ENCODE results near the gene UGT1A7. TPM values are rescaled to one million over a fixed set of nuclear protein-coding genes. Genes with fewer than 3 reads are reported as not detected.
A peak's percentile ranks its signal among the peaks of the same experiment; 100 is the strongest.

UGT1A7 gene
- total RNA-seq, 1 experiment from 2014 or later = not detected

GRCh38 chr2:233798335-233799086, 116.8 kb downstream of the UGT1A7 start:
- DNase-seq (ENCODE audit: low spot score) = no peak

GRCh38 chr2:233799087-233799665, 117.5 kb downstream of the UGT1A7 start:
- no peak for DNase-seq (ENCODE audit: low spot score)

DNA sequence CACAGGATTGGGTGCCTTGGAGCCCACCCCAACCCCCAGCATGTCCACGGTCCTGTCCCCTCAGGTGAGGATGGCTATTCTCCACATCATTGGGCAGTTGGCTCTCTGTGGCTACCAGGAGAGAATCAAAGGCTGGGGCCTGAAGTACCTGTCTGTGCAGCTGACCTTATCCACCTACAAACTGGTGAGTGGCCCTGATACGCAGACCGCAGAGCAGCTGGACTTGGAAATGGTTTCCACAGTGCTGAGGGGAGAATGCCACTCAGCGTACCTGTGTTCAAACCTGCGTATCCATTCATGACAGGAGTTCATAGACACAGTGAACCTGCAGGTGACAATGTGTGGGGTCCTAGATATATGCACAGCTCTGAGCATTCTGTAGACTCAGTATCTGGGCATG, 118.0 kb downstream of the UGT1A7 start:
- no peak for DNase-seq (ENCODE audit: low spot score)

- no peak for DNase-seq (ENCODE audit: low spot score)
These were observed 118.5 kb downstream of the UGT1A7 start for GRCh38 chr2:233800208-233800607.

DNA sequence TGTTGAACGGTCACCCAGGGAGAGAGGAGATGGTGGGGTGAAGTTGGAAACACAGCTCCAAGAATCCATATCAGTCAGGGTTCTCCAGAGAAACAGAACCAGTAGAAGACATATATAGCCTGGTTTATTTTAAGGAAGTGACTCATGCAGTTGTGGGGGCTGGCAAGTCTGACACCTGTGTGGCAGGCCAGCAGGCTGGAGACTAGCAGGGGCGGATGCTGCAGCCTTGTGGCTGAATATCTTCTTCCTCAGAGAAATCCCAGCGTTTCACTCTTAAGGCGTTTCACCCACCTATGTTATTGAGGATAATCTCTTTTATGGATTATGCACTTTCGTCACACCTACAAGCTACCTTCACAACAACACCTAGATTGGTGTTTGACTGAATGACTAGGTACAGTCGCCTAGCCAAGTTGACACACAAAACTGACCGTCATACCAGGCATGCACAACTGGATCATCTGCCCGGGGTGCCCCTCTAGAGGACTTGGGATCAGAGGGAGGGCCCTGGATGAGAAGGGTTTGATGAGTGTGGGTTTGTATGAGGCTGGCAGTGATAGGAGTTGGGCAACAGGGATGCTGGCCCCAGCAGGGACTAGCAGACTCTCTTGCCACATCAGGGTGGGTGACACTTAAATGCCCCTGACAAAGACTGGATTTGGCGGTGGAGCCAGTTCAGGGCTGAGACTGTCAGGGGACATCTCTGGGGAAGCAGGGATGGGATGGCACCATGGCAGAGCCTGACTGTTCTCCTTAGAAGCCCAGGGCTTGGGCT, 119.8 kb downstream of the UGT1A7 start:
- peak; percentile 67 for DNase-seq (ENCODE audit: low spot score)

GRCh38 chr2:233802132-233802815, 120.6 kb downstream of the UGT1A7 start:
- no peak for DNase-seq (ENCODE audit: low spot score)

DNA sequence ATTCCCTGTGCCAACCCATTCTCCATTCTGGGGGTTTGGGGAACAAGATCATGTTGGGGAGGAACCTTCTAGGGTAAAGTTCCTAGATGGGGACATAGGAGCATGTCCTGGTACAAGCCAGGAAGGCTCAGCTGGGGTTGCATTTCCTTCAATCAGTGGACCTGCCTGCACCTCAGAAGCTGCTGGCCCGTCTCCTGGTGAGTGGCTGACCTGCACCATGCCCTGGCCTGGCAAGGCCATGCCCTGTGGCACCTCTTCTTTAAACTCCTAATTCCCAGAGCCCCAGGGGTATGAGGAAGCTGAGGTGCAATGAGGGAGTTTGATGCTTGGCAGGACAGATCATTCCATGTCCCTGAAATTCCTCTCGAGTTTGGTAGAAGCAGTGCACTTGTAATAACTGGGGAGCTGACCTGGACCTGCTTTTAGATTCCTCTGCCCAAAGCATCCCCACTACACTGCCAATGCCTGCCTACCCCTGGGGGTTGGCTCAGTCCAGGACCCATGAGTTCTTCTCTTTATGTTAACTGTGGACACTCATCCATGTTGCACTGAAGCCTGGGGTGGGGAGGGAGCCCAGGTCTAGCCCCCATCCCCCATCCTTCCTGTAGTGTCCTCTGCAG, 121.7 kb downstream of the UGT1A7 start:
- no peak for DNase-seq (ENCODE audit: low spot score)

DNA sequence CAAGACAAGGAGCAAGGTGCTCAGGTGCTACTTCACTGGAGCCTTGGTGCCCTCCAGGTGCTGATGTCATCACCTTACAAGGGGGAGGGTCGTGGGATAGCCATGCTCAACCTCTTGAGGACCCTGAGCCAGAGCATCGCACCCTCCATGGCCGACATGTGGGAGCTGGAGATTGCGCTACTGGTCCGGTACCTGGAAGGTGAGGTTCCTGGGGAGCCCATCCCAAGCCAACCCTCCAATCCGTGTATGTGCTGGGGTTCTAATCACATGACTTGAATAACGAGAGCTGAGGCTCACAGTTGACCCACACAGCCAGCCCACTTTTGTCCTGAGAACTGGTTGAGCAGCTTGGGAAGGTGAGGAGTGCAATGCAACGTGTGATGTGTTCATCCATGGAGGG, 122.3 kb downstream of the UGT1A7 start:
- DNase-seq (ENCODE audit: low spot score) = no peak

DNA sequence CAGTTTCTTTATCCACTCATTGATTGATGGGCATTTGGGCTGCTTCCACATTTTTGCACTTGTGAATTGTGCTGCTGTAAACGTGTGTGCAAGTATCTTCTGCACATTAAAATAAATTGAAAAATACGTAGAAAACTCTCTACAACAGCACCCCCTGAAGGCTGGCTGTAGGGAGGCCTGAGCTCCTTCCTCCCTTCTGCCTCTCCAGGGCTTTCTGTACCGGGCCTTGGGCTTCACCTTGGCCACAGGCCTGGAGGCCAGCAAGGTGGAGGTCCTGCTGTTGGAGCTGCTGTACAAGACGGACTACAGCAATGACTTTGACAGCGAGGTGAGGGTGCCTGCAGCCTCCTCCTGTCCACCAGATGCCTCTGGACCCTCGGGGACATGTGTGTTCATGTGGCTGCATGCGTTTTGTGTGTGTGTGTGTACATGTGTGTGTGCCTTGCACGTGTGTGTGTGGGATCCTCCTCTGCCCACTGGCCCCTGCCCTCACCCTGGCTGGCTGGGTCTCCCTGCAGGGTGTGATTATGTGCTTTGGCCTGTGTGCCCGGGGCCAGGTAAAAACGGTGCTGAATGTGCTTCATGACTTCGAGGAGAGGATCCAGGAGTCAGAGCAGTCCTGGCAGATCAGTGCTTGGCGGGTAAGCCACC, 125.6 kb downstream of the UGT1A7 start:
- no peak for DNase-seq (ENCODE audit: low spot score)

DNA sequence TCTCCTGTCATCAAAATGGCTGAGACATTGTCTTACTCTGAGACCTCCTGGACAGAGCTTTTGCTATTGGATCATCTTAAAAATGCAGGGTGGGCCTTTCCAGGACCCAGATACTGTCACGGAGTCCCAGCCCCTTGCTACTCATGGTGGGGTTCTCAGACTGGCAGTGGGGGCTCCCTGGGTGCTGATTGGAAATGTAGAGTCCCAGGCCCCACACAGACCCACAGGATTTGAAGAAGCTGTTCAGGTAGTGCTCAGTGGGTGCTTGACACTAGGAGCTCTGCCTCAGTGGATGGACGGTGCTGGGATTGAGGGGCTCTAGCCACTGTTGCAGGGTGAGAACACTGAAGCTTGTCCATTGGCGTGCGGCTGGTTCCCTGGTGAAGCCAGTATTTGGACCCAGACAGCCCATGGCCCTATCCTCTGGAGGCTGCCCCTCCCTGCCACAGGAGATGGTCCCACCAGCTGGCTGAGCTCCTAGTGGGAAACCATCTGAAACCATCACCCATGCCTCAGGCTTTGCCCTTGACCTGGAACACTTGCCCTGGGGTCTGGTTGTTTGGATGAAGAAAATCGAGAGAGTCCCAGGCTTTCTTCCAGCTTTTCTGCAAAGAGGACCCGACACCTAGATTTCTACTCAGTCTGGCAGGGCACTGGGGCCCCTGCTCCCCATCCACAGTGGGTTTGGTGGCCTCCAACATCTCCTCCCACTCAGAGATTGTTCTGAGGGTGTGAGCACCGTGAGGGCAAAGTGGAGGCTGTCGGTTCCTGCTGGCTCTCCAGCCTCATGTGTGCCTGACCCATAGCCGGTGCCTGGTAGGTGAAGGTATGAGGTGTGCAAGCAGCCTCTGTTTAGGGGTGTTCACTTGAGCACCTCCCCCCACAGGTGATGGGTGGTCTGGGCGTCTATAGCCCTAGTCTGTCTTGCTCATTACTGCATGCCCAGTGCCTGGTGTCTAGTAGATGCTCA, 126.5 kb downstream of the UGT1A7 start:
- DNase-seq (ENCODE audit: low spot score) = no peak

- DNase-seq (ENCODE audit: low spot score) = no peak
These were observed 128.7 kb downstream of the UGT1A7 start for GRCh38 chr2:233810385-233810784.

DNA sequence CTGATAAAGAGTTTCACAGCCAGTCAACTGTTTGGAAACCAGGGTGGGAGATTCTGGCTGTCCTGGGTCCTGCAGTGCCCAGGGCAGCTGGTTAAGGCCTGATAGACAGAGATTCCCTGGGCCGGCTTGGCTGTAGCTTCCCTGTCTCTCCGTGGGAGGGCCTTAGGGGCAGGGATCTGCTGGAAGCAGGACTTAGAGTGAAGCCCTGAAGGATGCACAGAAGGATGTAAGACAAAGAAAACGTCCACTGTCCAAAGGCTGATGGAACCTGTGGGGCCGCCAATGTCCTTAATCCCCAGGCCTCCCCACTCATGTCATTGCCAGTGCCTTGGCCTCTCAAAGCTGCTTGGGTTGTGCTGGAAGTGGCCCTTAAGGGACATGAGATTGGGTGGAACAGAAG, 129.4 kb downstream of the UGT1A7 start:
- no peak for DNase-seq (ENCODE audit: low spot score)

DNA sequence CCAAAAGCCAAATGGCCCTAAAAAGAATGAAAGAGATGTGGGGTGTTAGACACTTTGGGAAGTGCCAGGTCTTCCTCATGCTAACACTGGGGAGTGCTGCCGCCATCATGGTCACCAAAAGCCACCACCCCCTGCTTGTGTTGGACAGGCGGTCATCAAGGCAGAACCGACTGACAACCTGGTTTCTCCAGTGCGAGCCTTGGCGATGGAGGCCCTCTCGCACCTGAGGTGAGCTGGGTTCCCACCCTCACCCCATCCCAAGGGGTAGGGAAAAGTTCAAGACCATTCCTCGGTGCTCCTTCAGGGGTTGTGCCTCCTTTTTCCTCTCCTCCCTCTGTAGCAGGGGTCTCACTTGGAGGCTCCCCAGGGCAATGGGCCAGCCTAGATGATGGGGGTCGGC, 130.0 kb downstream of the UGT1A7 start:
- no peak for DNase-seq (ENCODE audit: low spot score)

DNA sequence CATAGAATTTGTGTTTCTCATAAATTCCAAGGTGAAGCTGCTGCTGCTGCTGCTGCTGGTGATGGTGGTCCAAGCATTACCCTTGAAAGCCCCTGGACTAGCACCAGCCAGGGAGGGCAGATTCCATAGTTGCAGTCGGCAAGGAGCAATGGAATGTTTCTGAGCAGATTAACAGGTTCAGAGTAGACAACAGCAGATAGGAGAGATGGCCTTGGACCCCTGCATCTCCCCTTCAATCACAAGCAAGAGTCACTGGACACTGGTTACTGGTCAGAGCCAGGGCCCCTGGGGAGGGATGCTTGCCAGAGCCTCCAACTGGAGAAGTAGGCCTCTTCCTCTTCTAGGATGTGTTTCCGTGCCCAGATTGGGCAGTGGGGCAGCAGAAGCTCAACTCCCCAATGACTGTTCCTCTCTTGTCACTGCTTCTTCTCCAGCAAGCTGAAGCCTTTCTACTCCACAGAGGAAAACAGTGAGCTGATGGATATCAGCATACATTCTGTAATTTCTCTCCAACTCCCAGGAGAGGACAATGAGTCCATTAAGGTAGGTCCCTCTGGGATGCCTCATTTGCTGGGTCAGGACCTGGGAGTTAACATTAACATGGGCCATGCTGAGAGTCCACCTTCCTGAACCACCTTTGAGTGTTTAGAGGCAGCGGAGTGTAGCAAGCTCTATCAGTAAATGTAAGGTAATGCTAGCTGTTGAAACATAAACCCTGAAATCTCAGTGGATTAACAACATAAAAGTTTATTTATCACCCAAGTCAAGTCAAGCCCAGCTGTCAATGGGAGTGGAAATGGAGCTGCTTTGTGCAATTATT, 131.7 kb downstream of the UGT1A7 start:
- no peak for DNase-seq (ENCODE audit: low spot score)

GRCh38 chr2:233814056-233814835, 132.5 kb downstream of the UGT1A7 start:
- DNase-seq (ENCODE audit: low spot score) = no peak

GRCh38 chr2:233815861-233816260, 134.2 kb downstream of the UGT1A7 start:
- no peak for DNase-seq (ENCODE audit: low spot score)

DNA sequence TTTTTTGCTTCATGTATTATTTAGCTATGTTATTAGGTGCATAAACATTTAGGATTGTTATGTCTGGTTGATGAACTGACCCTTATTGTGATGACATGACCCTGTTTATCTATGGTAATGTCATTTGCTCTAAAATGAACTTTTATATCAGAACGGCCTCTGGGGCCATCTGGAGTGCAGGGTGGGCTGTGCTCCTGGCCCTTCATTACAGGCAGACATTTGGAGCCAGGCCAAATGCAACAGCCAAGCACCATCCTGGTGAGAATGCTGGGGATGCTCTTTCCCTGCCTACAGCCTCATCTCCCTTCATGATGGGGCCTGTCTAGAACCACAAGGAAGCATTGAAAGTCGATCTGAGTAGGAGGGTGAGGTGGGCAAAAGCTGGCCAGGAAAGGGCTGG, 134.6 kb downstream of the UGT1A7 start:
- DNase-seq (ENCODE audit: low spot score) = no peak

DNA sequence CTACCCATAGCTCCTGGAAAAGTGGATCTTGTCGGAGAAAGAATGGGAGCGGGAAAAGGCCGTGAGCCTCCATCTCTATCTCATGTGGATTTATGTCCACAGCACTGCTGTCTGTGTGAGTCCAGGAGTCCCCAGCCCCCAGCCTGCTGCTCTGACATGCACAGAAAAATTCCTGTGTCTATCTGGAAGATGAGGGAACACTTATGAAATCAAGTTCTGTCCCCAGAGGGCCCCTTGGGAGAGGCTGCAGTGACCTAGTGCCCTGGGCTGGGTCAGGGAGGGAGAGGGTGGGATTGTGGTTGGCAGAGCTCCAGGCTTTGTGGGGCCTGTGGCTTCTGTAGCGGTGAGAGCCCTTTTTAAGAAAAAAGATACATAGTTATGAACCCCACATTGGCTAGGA, 135.1 kb downstream of the UGT1A7 start:
- no peak for DNase-seq (ENCODE audit: low spot score)
